HG03159 (cell line): ENCODE measurements around the gene HSD17B10.
"Not testable (repeated sequence)": the region's sequence is repeated elsewhere in the genome, so short reads cannot be mapped to it uniquely, and the experiment has no call there.

Source experiments
- ATAC-seq: cut with Tn5 transposase; IDR thresholded peaks from one replicate; pipeline ENCODE4 v1.9.1; 2021; ENCODE audit warnings: mild to moderate bottlenecking, moderate library complexity; ENCODE audit not compliant: unreplicated experiment

The HSD17B10 gene

DNA sequence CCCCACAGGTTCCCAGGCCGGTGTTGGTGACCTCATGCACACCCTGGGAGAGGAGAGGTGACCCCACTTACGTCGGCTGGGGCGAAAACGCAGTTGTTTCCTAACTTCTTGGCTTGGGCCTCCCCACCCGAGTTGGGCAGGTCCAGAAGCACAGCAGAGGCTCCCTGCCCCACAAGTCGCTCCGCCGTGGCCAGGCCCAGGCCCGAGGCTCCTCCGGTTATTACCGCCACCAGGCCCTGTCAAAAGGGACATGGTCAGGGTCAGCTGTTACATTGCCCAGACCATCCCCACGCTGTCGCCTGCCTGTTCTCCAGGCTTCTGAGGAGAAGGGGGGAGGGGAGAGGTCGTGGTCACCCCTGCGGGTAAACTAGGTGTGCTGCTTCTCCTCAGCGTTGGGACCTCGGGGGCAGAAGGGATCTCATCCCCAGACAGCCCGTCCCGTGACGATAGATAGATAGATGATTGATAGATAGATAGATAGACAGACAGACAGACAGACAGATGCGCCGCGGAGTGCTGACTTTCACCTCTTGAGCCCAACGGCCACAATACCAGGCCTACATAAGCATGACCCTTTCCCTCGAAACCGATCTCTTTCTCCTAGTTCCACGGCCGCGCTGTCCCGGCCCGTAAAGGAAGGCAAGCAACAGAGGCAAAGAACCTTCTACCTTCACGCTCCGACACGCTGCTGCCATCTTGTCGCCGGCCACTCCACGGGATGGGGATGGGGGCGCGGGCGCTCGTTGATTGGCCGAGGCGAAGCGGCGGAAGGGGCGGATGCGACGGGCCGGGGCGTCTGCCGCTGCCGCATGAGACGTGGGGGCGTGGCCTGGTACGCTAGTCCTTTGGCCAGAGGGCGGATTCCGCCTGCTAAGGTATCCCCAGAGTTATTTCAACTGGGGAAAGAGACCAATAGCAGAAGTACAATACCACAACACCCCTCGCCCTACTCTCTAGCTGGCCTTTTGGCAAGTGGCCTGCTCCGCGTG, at the start of gene HSD17B10:
TSS of gene HSD17B10 (minus strand) at position 720 of the 989 bp plus-strand sequence. CDS start at position 695, 25 bp downstream.
- peak; percentile 89 for ATAC-seq

DNA sequence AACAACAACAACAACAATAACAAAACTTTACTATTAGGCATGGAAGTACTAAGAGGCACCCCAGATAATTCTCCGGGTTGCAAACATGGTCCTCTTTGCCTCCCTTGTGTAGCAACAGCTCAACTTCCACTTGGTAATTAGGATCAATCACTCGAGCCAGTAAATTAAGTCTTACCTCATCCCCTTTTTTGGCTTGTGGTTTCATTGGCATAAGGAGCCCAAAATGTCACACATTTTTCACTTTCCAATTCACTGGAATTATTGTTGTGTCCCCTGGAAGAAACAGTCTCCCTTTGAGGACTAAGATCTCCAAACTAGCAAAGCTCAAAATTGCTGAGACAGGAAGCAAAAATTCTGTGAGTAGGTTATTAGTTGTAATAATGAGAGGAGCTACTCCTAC, 49.2 kb upstream of the HSD17B10 start:
- ATAC-seq: no peak

DNA sequence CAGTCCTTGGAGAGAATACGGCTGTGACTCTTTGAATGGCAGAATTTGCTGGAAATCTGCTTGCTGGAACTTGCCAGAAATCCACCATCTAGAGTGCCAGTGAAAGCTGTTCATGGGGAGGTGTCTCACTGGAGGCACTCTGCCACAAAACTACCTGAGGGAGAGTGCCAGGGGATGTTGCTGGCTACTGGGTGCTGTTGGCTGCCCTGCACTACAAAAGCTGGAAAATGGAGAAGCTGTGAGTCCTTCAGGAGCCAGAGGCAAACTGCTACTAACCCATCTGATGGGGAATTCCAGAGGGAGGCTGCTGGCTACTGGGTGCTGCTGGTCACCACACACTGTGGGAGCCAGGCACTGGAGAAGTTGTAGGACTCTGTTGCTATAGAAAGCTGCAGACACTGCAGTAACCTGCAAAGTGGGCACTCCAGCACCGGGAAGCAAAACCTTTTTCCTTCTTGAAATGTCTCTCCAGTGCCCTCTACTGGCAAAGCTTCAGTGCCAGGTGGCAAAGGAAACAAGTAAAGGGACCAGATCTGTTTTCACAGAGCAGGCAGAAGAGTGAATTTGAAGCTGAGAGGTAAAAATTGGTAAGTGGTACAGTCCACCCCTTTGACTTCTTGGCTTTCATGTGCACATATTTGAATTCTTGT, 47.8 kb upstream of the HSD17B10 start:
- ATAC-seq: no peak

DNA sequence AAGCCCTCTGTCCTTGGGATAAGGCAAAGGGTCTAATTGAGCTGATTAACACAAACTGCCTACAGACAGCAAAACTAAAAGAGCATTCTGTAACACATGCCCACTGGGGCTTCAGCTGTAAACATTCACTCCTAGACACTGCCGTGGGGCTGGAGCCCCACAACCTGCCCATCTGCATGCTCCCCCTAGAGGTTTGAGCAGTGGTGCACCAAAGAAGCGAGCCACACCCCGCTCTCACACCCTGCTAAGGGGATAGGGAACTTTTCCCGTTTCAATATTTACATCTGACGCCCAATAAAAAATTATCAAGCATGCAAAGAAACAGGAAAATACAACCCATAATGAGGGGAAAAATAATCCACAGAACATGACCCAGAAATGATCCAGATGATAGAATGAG, 46.9 kb upstream of the HSD17B10 start:
- ATAC-seq: no peak

DNA sequence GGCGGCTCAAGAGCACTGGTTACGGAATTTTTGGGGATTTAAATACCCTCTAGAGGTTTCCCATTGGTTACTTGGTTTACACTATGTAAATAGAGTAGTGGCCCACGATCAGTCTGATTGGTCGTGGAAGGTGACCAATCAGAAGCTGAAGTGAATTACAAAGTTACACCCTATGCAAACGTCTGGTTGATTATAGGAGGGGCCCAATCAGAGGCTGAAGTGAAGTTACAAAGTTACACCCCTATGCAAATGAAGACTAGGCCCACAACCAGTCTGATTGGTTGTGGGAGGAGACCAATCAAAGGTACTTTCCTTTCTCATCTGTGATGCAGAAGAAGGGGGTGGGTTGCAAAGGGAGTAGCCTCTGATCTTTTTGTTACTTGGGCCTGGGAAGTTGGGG, 45.1 kb upstream of the HSD17B10 start:
- no peak for ATAC-seq

DNA sequence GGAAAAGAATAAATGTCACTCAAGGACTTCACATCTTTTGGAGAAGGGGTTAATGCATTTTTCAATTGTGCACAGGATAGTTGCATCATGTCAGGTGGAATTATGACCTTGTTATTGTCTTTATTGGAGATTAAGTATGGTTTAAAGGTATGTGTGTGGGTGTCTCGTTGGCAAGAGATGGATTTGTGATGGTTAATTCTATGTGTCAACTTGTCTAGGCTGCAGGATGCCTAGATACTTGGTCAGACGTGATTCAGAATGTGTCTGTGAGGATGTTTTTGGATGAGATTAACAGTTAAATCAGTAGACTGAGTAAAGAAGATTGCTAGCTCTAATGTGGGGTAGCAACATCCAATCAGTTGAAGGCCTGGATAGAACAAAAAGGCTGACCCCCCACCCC, 42.2 kb upstream of the HSD17B10 start:
- ATAC-seq: no peak

DNA sequence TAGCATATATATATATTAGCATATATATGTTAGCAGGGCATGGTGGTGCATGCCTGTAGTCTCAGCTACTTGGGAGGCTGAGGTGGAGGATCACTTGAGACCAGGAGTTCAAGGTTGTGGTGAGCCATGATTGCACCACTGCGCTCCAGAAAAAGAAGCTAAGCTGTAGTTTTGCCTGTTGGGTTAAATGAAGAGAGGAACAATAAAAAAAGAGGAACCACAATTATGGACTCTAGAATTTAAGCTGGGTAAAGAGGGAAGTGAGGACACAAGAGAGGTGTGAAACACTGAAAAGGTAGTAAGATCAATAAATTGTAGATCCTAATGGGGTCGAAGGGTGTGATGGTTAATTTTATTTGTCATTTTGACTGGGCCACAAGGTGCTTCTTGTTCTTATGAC, 40.5 kb upstream of the HSD17B10 start:
- no peak for ATAC-seq

DNA sequence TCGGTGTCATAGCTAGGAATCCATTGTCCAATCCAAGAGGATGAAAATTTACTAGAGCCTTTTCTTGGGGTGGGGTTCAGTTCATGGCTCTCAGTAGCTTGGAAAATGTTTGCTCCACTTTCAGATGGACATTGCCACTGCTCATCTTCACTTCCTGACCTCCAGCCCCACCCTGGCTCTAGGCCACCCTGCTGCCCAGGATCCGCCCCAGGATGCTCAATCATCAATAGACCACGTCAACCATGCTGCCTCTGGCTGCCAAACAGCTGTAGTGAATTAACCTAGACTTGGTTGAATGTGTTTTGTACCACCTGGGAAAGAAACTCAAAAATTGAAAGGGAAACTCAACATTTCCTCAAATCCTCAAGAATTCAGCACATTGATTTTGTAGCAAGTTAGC, 37.2 kb upstream of the HSD17B10 start:
- ATAC-seq: no peak

DNA sequence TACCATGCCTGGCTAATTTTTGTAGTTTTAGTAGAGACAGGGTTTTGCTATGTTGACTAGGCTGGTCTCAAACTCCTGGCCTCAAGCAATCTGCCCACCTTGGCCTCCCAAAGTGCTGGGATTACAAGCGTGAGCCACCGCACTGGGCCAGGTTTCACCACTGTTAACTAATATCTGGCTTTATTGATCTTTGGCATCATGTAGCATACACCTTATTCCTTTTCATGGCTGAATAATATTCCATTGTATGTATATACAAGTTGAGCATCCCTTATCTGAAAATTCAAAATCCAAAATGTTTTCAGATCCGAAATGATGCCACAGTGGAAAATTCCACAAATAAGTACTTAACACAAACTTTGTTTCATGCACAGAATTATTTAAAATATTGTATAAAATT, 34.5 kb upstream of the HSD17B10 start:
- ATAC-seq: not testable (repeated sequence)

DNA sequence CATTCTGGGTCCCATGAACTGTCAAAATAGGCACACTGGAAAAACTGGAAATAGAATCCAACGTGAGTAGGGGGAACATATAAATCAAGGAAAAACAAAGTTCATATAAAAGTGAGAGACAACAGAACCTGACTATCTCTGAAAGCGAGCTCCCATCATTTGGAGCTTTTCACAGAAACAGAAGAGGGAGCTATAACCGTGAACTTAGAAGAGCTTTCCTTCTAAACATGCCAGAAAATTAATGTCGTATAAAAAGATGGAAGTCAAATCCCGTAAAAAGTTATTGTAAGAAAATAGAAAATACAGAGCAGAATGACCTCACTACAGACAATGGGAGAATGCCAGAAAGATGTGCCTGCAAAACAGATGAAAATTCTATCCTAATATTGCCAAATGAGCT, 23.9 kb upstream of the HSD17B10 start:
- no peak for ATAC-seq

DNA sequence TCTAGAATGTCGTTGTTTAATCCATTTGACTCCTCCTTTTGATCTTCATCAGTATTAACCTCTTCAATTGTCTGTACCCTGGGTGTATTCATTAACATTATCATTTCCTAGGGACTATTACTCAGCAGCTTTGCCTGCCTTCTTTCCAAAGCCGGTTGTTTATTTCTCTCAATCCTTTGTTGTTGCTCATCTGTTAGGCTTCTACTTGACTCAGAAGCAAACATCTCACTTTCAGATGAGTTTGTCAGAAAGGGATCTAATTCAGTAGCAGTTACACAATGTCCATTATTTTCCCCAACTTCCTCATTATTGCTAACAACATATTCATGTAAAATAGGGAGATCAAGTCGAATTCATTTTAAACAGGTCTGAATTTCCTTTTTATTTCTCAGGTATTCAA, 22.1 kb upstream of the HSD17B10 start:
- no peak for ATAC-seq

DNA sequence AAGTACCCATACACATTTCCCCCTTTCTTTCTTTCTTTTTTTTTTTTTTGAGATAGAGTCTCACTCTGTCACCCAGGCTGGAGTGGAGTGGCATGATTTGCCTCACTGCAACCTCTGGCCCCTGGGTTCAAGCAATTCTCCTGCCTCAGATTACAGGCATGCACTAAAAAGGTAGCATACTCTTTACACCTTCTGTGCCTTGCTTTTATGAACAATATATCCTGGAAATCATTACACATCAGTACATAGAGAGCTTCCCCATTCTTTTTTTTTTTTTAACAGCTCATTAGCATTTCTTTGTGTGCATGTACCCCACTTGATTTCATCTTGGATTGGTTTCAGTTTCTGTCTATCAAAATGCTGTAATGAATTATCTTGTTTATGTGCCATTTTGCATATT, 18.6 kb upstream of the HSD17B10 start:
- no peak for ATAC-seq

DNA sequence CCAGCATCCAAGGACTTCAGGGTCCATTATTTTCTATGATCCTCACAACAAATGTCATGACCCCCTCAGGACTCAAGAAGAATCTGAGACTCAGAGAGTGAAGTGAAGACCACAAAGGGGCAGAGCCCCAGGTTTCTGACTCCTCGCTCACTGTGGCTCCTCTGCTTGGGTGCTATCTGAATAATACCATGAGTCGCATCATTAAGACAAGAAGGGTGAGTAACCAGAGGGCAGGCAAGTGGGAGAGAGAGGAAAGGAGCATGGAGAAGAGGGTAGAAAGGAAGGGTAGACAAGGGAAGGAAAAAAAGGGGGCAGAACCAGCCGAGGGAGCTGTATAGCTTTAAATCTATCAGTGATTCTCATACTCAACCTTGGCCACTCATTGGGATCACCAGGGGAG, 15.5 kb upstream of the HSD17B10 start:
- no peak for ATAC-seq

DNA sequence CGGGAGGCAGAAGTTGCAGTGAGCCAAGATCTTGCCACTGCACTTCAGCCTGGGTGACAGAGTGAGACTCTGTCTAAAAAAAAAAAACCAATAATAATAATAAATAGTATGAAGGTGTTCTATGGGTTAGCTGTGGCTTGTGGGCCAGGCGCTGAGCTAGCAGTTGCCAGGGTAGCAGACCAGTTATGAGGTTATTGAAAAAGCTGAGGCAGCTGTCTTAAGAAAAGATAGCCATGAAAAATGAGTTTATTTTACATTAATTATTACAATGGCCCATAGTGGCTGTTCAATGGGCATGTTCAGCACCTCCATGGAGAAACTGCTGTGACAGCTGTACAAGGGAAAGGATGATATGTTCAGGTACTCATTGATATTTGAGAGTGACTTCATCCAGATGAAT, 13.3 kb upstream of the HSD17B10 start:
- ATAC-seq: no peak

DNA sequence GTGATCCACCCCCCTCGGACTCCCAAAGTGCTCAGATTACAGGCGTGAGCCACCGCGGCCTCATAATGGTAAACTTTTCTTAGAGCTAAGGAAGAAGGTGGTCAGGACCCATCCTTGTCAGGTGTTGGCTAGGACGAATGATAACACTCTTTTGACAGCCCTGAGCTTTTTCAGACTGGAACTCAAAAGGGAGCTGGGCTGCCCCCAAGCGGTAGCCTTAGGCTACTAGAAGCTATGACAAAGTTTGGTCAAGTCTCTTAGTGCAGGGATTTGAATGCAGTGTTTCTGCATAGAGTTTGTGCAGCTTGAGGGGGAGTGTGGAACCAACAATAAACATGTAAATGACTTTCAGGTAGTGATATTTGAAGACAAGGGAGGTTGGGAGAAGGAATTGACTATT, 11.8 kb upstream of the HSD17B10 start:
- no peak for ATAC-seq

DNA sequence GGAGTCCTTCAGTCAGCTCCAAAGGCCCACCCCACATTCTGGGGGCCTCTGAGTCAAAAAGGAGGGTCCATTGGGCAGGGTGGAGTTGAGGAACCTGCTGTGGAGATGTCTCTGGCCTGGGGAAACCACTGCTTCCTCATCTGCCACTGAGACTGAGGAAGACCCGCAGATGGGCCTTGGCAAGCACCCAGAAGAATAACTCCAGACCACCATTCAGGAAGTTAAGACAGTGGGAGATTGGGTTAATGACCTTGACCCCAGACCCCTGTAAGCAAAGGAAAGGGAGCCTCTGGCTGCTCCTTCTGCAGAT, 8.1 kb upstream of the HSD17B10 start:
- ATAC-seq: no peak

DNA sequence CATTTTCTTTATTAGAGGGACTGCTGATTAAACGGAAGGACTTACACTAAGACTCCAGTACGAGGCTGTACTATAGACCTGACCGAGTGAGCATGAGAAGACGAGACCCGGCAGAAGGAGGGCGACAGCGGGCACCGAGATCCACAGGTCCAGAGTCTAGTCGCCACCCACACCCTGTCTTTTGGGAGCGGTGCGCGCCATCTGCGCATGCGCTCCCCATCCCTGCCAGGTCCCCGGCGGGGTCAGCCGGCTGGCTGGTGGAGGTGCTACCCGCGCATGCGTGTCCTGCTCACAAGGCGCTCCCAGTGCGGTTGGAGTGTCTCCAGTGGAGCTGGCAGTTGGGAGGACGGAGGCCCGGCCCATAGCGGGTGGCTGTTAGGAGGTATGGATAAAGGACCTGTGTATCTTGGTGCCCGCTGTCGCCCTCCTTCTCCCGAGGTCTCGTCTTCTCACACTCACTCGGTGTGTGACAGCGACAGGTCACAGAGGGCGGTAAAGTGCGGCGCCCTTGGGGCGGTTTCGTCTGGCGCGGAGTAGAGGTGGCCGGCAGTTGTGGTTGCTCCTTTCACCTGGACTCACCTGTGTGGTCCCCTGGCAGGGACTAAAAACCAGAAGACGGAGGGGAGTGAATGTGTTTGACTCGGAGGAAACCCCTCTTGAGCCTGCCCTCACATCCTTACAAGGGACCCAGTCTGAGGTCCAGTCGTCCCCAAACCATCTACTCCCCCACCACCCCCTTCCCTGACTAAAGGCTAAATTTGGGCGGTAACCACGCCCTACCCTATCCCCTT, 7.6 kb upstream of the HSD17B10 start:
- peak; percentile 58 for ATAC-seq

DNA sequence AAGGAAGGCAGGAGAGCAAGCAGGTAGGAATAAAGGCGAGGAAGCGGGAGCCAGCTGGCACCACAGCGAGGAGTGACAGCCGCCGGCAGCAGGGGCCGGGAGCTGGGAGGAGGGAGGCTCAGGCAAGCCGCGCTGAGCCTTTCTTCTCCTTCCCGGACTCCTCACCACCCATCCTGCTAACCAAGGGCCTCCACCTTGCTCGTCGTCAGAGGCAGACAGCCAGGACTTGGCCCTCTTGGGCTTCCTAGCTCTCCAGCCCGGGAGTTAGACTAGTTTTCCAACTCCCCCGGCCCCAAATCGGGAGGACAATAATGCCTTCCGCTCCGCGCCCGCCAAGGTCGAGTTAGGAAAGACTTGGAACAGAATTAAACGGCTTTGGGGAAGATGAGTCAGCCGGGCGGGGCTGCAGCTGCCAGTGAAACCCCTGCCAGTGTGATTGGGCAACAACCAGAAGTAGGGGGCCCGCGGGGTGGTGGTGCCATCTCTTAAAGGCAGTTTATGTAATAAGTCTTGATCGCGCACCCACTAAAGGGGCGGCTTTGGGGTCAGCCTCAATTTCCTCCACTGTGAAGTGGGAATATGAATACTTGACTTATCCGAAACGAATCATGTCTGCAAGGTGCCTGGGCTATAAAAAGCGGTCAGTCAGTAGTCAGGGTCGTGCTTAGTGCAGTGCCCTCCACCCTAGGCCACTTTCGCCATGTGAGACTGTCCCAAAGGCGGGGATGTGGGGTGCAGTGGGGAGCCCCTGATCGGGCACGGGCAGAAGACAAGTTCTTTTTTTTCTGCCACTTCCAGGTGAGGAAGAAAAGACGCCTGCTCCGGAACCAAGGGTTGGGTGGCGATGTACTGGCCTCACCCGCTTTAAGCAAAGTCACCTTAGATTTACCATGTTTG, 6.7 kb upstream of the HSD17B10 start:
- no peak for ATAC-seq

DNA sequence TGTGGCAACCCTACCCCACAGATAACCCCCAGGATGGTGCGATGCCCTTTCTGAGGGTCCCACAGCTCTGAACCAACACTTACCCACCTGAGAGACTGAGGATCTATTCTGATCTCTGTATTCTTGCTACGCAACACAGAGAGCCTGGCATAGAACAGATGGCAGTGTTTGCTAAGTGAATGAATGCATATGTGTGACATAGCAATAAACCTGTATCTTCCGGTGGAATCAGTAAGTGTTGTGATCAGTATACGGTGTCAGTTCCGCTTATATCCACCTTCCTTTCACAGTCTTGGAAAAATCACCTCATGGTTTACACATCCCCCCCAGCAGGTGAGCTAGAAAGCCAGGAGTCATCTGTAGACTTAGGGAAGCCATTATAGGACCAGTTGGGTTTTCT, 5.9 kb upstream of the HSD17B10 start:
- no peak for ATAC-seq

DNA sequence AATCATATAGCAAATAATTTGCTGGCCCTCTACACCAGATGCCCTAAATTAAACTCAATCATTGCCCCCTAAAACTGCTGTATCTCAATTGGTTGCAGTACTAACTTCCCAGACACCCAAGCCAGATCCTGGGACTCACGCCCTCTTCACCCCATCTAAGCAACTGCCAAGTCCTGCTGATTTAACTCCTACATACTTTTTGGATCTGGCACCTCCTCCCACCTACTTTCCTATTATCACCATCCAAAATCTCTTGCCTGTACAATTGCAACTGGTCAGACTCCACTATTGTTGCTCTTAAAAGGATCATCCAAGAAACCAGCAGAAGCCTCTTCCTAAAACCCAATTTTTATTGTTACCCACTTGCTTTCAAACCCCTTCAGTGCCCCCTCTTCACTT, 4.7 kb upstream of the HSD17B10 start:
- ATAC-seq: no peak
